ENCODE measurements around the gene TBC1D4.

TBC1D4 gene

DNA sequence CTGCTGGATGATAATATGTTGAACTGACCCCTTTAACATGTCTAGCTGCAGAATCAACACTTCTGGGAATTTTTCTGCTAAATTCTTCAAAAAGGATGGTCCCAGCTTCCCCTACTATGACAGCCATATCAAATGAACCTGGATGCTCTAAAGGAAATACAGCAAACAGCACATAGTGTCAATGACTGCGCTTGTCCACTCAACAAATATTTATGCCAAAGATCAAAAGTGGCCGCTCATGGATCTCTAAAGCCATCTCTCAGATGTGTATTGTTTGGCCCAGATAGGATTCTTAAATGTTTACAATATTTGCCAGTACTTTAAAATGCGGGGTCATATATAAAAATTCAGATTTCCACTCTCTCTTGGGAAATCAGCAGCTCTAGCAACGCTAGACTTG is 3.3 kb downstream of the TBC1D4 start:
- TF ChIP-seq ZFX (IDR thresholded peaks at IDR 0.05; ENCODE audit: borderline replicate concordance): no peak
- TF ChIP-seq, protein P1, sequence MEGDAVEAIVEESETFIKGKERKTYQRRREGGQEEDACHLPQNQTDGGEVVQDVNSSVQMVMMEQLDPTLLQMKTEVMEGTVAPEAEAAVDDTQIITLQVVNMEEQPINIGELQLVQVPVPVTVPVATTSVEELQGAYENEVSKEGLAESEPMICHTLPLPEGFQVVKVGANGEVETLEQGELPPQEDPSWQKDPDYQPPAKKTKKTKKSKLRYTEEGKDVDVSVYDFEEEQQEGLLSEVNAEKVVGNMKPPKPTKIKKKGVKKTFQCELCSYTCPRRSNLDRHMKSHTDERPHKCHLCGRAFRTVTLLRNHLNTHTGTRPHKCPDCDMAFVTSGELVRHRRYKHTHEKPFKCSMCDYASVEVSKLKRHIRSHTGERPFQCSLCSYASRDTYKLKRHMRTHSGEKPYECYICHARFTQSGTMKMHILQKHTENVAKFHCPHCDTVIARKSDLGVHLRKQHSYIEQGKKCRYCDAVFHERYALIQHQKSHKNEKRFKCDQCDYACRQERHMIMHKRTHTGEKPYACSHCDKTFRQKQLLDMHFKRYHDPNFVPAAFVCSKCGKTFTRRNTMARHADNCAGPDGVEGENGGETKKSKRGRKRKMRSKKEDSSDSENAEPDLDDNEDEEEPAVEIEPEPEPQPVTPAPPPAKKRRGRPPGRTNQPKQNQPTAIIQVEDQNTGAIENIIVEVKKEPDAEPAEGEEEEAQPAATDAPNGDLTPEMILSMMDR (IDR thresholded peaks at IDR 0.05): no peak

GRCh38 chr13:75474956-75475355 is 7.0 kb downstream of the TBC1D4 start:
- no peak overlapping the region for H3K27ac ChIP-seq
- TF ChIP-seq, protein P1 (IDR thresholded peaks at IDR 0.05): no peak
- no peak for TF ChIP-seq ZFX (IDR thresholded peaks at IDR 0.05; ENCODE audit: borderline replicate concordance)

More for the DNA sequence above, 3.3 kb downstream of the TBC1D4 start:
- no peak overlapping the region for H3K27ac ChIP-seq

DNA sequence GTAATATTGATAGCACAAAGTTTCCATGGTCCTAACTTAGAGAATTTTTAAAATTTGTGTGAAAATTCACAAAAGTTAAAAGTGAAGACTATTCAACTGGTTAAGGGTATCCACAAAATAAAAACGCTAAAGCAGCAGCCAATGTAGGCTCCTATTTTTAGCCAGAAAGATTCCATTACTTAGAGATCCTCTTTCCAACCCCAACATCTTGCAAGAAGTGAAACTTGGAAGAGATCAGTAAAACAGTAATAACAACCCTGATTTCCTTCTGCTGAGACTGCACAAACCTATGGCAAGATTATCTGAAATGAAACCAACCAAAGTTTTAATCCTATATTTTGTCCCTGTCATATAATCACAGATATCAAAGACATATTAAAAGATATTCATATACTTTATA is 8.5 kb downstream of the TBC1D4 start:
- TF ChIP-seq ZFX (IDR thresholded peaks at IDR 0.05; ENCODE audit: borderline replicate concordance): no peak
- TF ChIP-seq, protein P1 (IDR thresholded peaks at IDR 0.05): no peak
- H3K27ac ChIP-seq: no peak overlapping the region

DNA sequence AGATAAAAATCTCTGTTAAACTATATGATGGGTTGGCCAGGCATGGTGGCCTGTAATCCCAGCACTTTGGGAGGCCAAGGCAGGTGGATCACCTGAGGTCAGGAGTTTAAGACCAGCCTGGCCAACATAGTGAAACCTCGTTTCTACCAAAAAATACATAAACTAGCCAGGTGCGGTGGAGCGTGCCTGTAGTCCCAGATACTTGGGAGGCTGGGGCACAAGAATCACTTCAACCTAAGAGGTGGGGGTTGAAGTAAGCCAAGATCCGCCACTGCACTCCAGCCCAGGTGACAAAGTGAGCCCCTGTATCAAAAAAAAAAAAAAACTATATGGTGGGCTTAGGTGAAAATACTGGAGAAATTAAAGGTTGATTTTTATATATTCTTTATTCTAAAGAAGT is 11.3 kb downstream of the TBC1D4 start:
- no peak for TF ChIP-seq ZFX (IDR thresholded peaks at IDR 0.05; ENCODE audit: borderline replicate concordance)
- TF ChIP-seq, protein P1 (IDR thresholded peaks at IDR 0.05): no peak
- H3K27ac ChIP-seq: no peak overlapping the region

DNA sequence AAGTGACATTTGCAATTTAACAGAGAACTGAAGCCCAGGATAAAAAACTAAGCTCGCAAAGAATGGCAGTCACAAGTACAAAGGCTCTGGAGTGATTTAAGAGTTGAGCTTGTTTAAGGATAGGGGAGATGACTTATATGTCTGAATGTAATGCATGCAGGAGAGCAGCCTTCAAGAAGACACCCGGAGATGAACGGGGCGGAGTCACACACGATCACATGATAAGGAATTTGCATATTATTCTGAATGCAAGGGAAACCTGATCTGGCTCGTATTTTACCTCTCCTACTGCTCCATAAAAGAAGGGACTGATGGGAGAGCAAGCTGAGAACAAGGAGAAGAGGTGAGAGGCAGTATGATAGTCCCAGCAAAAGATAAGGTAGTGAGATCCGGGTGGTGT is 12.9 kb downstream of the TBC1D4 start:
- TF ChIP-seq ZFX (IDR thresholded peaks at IDR 0.05; ENCODE audit: borderline replicate concordance): no peak
- TF ChIP-seq, protein P1 (IDR thresholded peaks at IDR 0.05): no peak
- H3K27ac ChIP-seq: peak overlapping the region; percentile 45

DNA sequence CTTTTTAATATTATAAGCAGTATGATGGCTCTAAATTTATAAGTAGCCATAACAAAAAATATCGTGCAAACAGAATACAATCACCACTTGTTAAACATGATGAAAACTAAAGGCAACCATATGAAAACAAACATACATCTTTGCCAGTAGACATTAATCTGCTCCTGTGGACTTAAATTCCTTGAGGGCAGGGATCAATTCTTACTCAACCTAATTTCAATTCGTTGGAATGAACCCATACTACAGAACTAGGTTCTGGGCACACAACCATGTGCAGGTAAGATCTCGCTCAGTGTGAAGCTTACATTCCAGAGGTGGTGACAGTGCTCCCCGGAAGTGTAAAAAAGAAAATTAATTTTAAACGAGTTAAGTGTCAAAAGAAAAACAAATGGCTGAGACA is 13.4 kb downstream of the TBC1D4 start:
- H3K27ac ChIP-seq: peak overlapping the region; percentile 45
- no peak for TF ChIP-seq ZFX (IDR thresholded peaks at IDR 0.05; ENCODE audit: borderline replicate concordance)
- TF ChIP-seq, protein P1 (IDR thresholded peaks at IDR 0.05): no peak

DNA sequence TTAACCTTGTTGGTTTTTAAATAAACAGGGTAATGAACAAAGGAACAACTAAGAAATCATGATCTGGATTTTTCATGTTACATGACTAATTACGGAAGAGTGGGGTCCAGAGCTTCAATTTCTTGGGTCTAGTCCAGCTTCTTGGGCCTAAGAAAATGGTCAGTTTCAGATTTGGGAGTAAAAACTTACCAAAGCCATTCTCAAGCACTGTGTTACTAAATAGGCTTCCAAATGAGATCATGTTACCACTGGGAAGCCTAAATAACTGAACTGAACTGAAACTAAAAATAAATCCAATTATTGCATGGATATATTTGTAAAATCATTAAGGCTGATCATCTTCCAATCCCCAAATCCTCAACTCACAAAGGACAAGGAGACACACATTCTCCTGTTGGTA is 13.9 kb downstream of the TBC1D4 start:
- TF ChIP-seq, protein P1 (IDR thresholded peaks at IDR 0.05): no peak
- no peak for TF ChIP-seq ZFX (IDR thresholded peaks at IDR 0.05; ENCODE audit: borderline replicate concordance)
- H3K27ac ChIP-seq: peak overlapping the region; percentile 45

Data from 22Rv1 (cell line).